ENCODE results near the gene LDAH.

DNA sequence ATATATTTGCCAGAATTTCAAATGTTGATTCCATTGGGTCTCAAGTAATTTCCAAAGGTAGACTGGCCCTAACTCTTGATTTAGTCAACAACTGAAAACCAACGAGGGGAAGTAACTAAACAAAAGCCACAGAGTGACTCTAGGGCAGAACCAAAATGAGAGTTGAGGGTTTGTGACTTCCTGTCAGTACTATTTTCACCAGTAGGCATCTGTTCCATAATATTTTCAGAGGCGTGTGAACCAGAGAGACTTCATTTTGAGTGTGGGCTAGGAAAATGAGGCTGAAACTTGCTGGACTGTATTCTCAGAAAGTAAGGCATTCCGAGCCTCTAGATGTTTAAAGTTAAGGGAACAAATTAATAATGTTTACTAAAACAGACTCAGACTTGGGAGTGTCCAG lies 85.4 kb downstream of the LDAH start:
- TF ChIP-seq, protein P1, sequence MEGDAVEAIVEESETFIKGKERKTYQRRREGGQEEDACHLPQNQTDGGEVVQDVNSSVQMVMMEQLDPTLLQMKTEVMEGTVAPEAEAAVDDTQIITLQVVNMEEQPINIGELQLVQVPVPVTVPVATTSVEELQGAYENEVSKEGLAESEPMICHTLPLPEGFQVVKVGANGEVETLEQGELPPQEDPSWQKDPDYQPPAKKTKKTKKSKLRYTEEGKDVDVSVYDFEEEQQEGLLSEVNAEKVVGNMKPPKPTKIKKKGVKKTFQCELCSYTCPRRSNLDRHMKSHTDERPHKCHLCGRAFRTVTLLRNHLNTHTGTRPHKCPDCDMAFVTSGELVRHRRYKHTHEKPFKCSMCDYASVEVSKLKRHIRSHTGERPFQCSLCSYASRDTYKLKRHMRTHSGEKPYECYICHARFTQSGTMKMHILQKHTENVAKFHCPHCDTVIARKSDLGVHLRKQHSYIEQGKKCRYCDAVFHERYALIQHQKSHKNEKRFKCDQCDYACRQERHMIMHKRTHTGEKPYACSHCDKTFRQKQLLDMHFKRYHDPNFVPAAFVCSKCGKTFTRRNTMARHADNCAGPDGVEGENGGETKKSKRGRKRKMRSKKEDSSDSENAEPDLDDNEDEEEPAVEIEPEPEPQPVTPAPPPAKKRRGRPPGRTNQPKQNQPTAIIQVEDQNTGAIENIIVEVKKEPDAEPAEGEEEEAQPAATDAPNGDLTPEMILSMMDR (IDR thresholded peaks at IDR 0.05): no peak
- TF ChIP-seq POLR2A (IDR thresholded peaks at IDR 0.05): no peak
